DND-41 (cell line): ENCODE results near the gene MKLN1.

ENCODE experiments used
- ATAC-seq: fragments of 200-7000 bp; cut with Tn5 transposase; 3 replicates; pipeline ENCODE4 v1.9.1; 2021; ENCODE audit warnings: low read depth; ENCODE audit not compliant: insufficient read depth
- DNase-seq: peaks from one replicate; pipeline ENCODE4 v3.0.0-alpha.2; 2020
- H2AFZ ChIP-seq: 2 replicates; pipeline ENCODE4 v1.6.0; 2012; ENCODE audit warnings: low read depth, low read length
- H3K27ac ChIP-seq: 2 replicates; pipeline ENCODE4 v1.5.1; 2012; ENCODE audit warnings: low read length, inconsistent platforms
- H3K27me3 ChIP-seq: fragments of 200-600 bp; sonication (generic); 2 replicates; pipeline ENCODE4 v1.6.0; 2012; ENCODE audit warnings: low read length, mild to moderate bottlenecking, inconsistent platforms; ENCODE audit not compliant: insufficient read depth, poor library complexity
- H3K36me3 ChIP-seq: 2 replicates; pipeline ENCODE4 v1.5.1; 2012; ENCODE audit warnings: low read length, inconsistent platforms; ENCODE audit not compliant: insufficient read depth
- H3K4me1 ChIP-seq: 2 replicates; pipeline ENCODE4 v1.5.1; 2012; ENCODE audit warnings: mild to moderate bottlenecking, low read length; ENCODE audit not compliant: insufficient read depth
- H3K4me2 ChIP-seq: 2 replicates; pipeline ENCODE4 v1.6.0; 2012; ENCODE audit warnings: mild to moderate bottlenecking, moderate library complexity, low read length, inconsistent platforms; ENCODE audit not compliant: insufficient read depth
- H3K4me3 ChIP-seq, 2 experiments: fragments of 200-600 bp in 1 of 2; shearing (Covaris generic) in 1 of 2; 2 replicates each; pipeline ENCODE4 v1.5.1; 2012 to 2016; ENCODE audit warnings: inconsistent platforms in 2 of 2, low read length in 2 of 2, mild to moderate bottlenecking in 2 of 2, low read depth in 1 of 2, moderate library complexity in 1 of 2
- H3K79me2 ChIP-seq: 2 replicates; pipeline ENCODE4 v1.6.0; 2012; ENCODE audit warnings: low read length, inconsistent platforms; ENCODE audit not compliant: insufficient read depth
- H3K9ac ChIP-seq: 2 replicates; pipeline ENCODE4 v1.6.0; 2012; ENCODE audit warnings: low read depth, mild to moderate bottlenecking, inconsistent platforms, low read length, moderate library complexity
- H3K9me3 ChIP-seq: 2 replicates; pipeline ENCODE4 v1.5.1; 2012; ENCODE audit warnings: low read length, moderate library complexity, mild to moderate bottlenecking, inconsistent platforms; ENCODE audit not compliant: insufficient read depth, severe bottlenecking
- H4K20me1 ChIP-seq: 2 replicates; pipeline ENCODE4 v1.6.0; 2012; ENCODE audit warnings: low read length; ENCODE audit not compliant: insufficient read depth
- CTCF ChIP-seq: IDR thresholded peaks from 2 replicates; pipeline ENCODE4 v1.5.1; 2012; ENCODE audit warnings: borderline replicate concordance, low read length, moderate library complexity, mild to moderate bottlenecking; ENCODE audit not compliant: poor library complexity, severe bottlenecking; ENCODE audit errors: extremely low read depth
- EZH2 ChIP-seq: IDR thresholded peaks from 3 replicates; pipeline ENCODE4 v1.6.1; 2012; ENCODE audit warnings: borderline replicate concordance, low read depth, mild to moderate bottlenecking, moderate library complexity, low read length, inconsistent platforms; ENCODE audit not compliant: severe bottlenecking

MKLN1 gene

DNA sequence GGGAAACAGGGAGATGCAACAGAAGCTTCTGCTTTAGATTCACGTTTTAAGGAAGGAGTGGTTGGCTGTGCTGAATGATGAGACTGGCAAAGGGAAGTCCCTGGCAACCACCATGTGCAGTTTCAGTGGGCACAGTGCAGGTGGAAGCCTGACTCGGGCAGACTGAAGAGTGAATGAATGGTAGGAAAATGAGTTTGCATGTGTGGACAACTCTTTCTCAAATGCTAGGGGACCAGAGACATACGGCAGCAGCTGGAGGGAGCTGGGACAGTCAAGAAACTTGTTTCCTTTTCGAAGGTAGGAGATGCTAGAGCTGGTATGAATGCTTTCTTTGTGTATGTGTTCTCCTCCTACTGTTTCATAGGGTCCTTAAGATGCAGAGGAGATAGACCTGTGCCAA, 199.8 kb downstream of the MKLN1 start:
- Histone ChIP-seq H3K4me2 (no peak overlapping the region), H3K4me3 (no peak overlapping the region), H2AFZ (no peak overlapping the region), H3K27ac (no peak overlapping the region), H3K79me2 (no peaks in the 10 kb centered on the region), H3K27me3 (no peaks in the 10 kb centered on the region), H3K9ac (no peak overlapping the region), H3K4me1 (peaks cover 7% of the 10 kb centered on the region), H3K36me3 (no peaks in the 10 kb centered on the region), H3K9me3 (no peaks in the 10 kb centered on the region), H4K20me1 (no peaks in the 10 kb centered on the region)
- DNase-seq (no peak), ATAC-seq (no peak)
- no peak for TF ChIP-seq CTCF

DNA sequence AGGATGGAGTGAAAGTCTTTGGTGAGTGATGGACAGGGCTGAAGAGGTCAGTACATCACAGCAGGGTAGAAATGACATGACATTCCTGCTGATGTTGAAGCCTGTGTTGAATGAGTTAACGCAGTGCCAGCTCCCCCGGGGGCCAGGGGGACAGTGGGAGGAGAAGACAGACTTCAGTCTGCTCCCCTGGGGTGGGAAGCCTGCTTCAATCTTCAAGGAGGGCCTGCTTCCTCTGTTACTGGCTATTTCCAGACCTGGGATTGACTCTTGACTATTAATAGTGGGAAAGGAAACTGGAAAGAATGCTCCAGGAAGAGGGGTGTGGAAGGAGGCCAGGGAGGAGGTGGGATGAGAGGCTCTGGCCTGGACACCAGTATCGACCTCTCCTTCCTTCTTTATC, 201.5 kb downstream of the MKLN1 start:
- H3K4me1 ChIP-seq = no peaks in the 10 kb centered on the region
- DNase-seq (no peak), ATAC-seq (no peak)
- H3K4me2 ChIP-seq = no peak overlapping the region
- H4K20me1 ChIP-seq = no peaks in the 10 kb centered on the region
- no peaks in the 10 kb centered on the region for H3K27me3 ChIP-seq
- TF ChIP-seq CTCF = no peak
- TF ChIP-seq EZH2 = no peak
- no peaks in the 10 kb centered on the region for H3K36me3 ChIP-seq
- H3K4me3 ChIP-seq = no peak overlapping the region
- no peak overlapping the region for H2AFZ ChIP-seq
- H3K79me2 ChIP-seq = no peaks in the 10 kb centered on the region
- H3K9me3 ChIP-seq = no peaks in the 10 kb centered on the region
- H3K27ac ChIP-seq = no peak overlapping the region
- no peak overlapping the region for H3K9ac ChIP-seq

GRCh38 chr7:131529617-131530016, 201.9 kb downstream of the MKLN1 start:
- no peak overlapping the region for H2AFZ ChIP-seq
- no peaks in the 10 kb centered on the region for H3K9me3 ChIP-seq
- no peak overlapping the region for H3K4me3 ChIP-seq
- no peaks in the 10 kb centered on the region for H3K27me3 ChIP-seq
- H4K20me1 ChIP-seq = no peaks in the 10 kb centered on the region
- no peak overlapping the region for H3K4me2 ChIP-seq
- no peaks in the 10 kb centered on the region for H3K36me3 ChIP-seq
- no peak overlapping the region for H3K27ac ChIP-seq
- H3K9ac ChIP-seq = no peak overlapping the region
- ATAC-seq (no peak), DNase-seq (no peak)
- TF ChIP-seq EZH2 (no peak), CTCF (no peak)
- no peaks in the 10 kb centered on the region for H3K4me1 ChIP-seq
- H3K79me2 ChIP-seq = no peaks in the 10 kb centered on the region

DNA sequence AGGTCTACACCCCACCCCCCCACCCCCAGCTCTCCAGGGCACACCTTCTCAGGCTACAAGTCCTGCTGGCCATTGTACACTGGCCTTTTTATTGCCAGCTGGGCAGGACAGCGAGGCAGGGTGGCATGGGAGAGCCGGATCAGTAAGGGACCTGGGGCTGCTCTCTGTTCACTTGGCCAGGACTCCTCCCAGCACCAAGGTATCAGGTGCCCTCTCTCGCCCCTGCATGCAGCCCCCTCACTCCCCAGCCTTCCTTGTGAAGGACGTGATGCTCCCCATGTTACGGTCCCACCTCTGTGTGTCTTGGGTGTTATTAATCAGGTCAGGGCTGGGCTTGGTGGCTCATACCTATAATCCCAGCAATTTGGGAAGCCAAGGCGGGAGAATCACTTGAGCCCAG, 202.5 kb downstream of the MKLN1 start:
- H3K4me2 ChIP-seq = no peak overlapping the region
- TF ChIP-seq EZH2 (no peak), CTCF (no peak)
- no peak for ATAC-seq
- no peak overlapping the region for H2AFZ ChIP-seq
- no peak overlapping the region for H3K9ac ChIP-seq
- H3K4me3 ChIP-seq = no peak overlapping the region
- DNase-seq = no peak
- H3K27ac ChIP-seq = no peak overlapping the region
- no peaks in the 10 kb centered on the region for H3K36me3 ChIP-seq
- H3K4me1 ChIP-seq = no peaks in the 10 kb centered on the region
- no peaks in the 10 kb centered on the region for H4K20me1 ChIP-seq
- H3K9me3 ChIP-seq = no peaks in the 10 kb centered on the region
- no peaks in the 10 kb centered on the region for H3K27me3 ChIP-seq
- H3K79me2 ChIP-seq = no peaks in the 10 kb centered on the region
